Fibroblast of the aortic adventitia (primary cell): ENCODE data around the gene WDR4. TPM values are rescaled to one million over a fixed set of nuclear protein-coding genes. Genes with fewer than 3 reads are reported as not detected.
A peak's percentile ranks its signal among the peaks of the same experiment; 100 is the strongest.
"Not testable (repeated sequence)": the region's sequence is repeated elsewhere in the genome, so short reads cannot be mapped to it uniquely, and the experiment has no call there.

Source experiments
- DNase-seq: peaks from one replicate; pipeline ENCODE4 v3.0.0-alpha.2; 2010; ENCODE audit warnings: low read depth
- H3K4me3 ChIP-seq: 2 replicates; pipeline ENCODE4 v1.5.1; 2011; ENCODE audit warnings: low read depth, mild to moderate bottlenecking, control low read depth, low read length, moderate library complexity
- total RNA-seq: library from RNA; depleted of rRNA; stranded (reverse); fragments of >200 nt; gene quantifications from 2 replicates; pipeline ENCODE4 v1.2.3, GENCODE V29; 2012; ENCODE audit warnings: low replicate concordance
- TF ChIP-seq, protein P1 (sequence below): IDR thresholded peaks from 2 replicates; pipeline ENCODE4 v1.5.1; 2011; ENCODE audit warnings: mild to moderate bottlenecking, low read length, control low read depth, inconsistent platforms; ENCODE audit not compliant: insufficient read depth

Gene WDR4
- total RNA-seq, 1 donor = 12.8 TPM

DNA sequence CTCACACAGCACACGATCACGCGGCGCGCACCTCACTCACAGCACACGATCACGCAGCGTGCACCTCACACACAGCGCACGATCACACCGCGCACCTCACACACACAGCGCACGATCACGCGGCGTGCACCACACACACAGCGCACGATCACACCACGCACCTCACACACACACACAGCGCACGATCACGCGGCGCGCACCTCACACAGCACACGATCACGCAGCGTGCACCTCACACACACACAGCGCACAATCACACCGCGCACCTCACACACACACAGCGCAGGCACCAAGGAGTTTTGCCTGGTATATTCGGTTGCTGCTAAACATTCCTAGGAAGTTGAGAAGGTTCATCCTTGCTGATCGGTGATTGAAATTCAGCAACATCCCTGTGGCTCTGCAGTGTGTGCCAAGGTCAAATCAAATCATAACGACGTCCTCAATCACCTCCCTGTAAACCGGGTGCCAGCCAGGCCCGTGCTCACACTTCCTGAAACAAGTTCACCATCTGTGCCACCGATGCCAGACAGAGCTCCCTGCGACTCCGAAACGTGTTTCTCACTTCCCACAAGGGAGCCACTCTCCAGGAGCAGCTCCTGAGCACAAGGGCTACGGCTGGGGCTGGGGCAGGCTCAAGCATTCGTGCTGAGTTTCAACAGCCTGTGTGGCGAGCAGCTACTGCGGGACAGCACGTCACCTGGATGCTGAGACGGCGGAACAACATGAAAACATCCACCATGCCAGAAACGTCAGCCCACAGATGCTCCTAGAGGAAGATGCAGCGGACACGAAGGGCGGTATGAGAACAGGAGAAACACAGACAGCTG lies 30.2 kb downstream of the WDR4 start:
- no peak for DNase-seq
- H3K4me3 ChIP-seq = no peak overlapping the region
- TF ChIP-seq, protein P1, sequence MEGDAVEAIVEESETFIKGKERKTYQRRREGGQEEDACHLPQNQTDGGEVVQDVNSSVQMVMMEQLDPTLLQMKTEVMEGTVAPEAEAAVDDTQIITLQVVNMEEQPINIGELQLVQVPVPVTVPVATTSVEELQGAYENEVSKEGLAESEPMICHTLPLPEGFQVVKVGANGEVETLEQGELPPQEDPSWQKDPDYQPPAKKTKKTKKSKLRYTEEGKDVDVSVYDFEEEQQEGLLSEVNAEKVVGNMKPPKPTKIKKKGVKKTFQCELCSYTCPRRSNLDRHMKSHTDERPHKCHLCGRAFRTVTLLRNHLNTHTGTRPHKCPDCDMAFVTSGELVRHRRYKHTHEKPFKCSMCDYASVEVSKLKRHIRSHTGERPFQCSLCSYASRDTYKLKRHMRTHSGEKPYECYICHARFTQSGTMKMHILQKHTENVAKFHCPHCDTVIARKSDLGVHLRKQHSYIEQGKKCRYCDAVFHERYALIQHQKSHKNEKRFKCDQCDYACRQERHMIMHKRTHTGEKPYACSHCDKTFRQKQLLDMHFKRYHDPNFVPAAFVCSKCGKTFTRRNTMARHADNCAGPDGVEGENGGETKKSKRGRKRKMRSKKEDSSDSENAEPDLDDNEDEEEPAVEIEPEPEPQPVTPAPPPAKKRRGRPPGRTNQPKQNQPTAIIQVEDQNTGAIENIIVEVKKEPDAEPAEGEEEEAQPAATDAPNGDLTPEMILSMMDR = no peak

DNA sequence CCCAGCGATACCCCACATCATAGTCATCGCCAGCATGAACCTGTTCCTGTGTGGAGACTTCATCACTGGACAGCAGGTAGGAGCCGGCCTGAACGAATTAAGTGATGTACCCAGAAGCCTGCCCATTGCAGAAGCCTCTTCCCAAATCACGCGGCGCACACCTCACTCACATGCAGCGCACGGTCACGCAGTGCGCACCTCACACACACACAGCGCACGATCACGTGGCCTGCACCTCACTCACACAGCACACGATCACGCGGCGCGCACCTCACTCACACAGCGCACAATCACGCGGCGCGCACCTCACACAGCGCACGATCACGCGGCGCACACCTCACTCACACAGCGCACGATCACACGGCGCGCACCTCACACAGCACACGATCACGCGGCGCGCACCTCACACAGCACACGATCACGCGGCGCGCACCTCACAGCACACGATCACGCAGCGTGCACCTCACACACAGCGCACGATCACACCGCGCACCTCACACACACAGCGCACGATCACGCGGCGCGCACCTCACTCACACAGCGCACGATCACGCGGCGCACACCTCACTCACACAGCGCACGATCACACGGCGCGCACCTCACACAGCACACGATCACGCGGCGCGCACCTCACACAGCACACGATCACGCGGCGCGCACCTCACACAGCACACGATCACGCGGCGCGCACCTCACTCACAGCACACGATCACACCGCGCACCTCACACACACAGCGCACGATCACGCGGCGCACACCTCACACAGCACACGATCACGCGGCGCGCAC lies 31.0 kb downstream of the WDR4 start:
- not testable (repeated sequence) for H3K4me3 ChIP-seq, DNase-seq

DNA sequence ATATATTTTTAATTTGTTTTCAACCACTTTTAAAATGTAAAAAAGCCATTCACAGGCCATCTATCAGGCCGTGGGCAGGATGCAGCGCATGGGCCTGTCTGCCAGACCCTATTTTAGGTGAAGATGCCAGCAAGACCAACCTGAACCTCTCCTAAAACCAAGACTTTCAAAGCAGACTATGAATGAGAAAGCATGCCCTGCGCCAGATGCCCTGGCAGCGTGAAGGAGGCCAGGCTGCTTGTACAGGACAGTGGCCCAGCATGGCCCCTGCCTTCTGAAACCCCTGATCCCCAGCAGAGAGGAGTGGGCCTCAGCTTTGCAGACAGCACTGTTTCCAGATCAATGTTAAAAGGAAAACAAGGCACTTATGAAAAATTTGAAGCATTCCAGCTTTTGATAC lies 31.6 kb downstream of the WDR4 start:
- DNase-seq = no peak
- TF ChIP-seq, protein P1 = no peak
- H3K4me3 ChIP-seq = no peak overlapping the region

DNA sequence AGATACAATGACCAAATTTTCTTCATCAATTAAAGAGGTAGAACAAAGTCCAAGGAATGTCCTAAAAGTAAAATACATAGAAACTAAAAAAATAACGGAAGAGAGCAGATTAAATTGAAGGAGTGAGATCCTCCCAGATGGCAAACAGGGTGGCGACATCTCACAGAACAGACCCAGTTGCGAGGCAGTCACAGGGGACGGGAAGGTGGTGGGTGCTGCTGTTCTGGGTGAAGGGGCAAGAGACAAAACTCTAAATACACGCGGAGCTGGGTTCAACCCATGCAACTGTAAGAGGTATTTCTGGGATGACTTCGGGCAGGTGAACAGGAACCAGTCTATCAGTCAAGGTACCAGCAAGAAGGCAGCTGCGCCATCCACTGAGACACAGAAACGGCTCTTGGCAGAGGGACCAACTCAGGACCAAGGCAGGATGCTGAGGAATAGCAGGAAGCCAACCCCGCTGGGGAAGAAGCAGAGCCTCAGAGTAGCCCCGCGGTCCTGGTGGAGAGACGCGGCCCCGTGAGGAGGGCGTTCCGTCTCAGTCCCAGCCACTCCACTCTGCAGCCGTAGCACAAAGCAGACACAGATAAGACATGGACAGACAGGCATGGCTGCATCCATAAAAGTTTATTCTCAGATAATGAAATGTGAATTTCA lies 32.2 kb downstream of the WDR4 start:
- no peak for DNase-seq
- no peak overlapping the region for H3K4me3 ChIP-seq

DNA sequence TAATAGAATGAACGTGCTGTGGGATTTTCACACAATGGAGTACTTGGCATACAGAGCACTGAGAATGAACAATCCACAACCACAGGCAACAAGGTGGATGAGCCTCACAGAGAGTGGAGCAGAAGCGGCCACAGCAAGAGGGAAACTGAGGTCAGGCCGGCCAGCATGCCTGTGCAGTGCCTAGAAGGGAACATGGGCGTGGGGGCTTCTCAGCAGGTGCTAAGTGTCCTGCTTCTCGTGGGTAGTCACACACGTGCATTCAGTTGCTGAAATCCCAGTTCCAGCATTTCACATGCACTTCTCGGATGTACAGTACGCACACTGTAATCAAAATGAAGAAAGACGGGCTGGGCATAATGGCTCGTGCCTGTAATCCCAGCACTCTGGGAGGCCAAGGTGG lies 33.1 kb downstream of the WDR4 start:
- no peak overlapping the region for H3K4me3 ChIP-seq
- DNase-seq = no peak
- TF ChIP-seq, protein P1 = no peak

More for the DNA sequence above, 32.2 kb downstream of the WDR4 start:
- TF ChIP-seq, protein P1 = no peak

DNA sequence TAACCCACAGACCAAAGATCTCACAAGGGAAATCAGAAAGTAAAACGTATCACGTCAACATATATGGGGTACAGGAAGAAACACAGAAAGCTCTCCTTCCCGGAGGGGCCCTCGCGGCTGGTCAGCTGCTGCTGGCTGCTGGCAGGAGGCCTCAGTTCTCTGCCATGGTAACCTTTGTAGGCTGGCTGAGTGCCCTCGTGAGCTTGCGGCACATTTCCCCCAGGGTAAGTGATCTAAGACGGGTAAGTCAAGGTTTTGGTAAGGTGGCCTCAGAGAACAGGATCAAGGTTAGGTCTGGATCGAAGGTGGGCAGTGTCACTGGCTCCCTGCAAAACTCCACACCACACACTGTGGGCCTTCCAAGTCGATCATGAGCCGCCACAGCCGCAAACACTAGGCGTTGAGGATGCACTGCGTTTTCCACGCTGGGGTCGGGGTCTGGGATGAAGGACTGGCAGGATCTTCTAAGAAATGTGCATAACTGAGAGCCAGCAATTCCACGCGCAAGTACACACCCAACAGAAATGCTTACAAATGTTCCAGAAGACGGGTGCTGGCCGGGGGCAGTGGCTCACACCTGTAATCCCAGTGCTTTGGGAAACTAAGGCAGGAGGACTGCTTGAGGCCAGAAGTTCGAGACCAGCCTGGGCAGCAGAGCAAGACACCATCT lies 33.9 kb downstream of the WDR4 start:
- H3K4me3 ChIP-seq = no peak overlapping the region
- DNase-seq = peak; percentile 54
- TF ChIP-seq, protein P1 = no peak
